Activated B cell treated with CpG ODN at 0.5 μM for 24 hours (primary cell): ENCODE results near the gene BFSP1. TPM values are rescaled to one million over a fixed set of nuclear protein-coding genes. Genes with fewer than 3 reads are reported as not detected.

ENCODE experiments used
- ATAC-seq: fragments of 200-7000 bp; cut with Tn5 transposase; one replicate; pipeline ENCODE4 v1.10.0; 2021; ENCODE audit warnings: low read depth, mild to moderate bottlenecking, moderate library complexity
- CTCF ChIA-PET: fragments of 350-600 bp; sonication (Branson Sonifier 250); formaldehyde crosslinking; loops from one replicate; lab custom pipeline; 2021; ENCODE audit warnings: antibody characterized with exemption; lab: Charles Lee
- POLR2A ChIA-PET: fragments of 350-600 bp; sonication (Branson Sonifier 250); formaldehyde crosslinking; loops from one replicate; lab custom pipeline; 2021; ENCODE audit warnings: antibody characterized with exemption; lab: Charles Lee
- DNase-seq: peaks from one replicate; pipeline ENCODE4 v3.0.0; 2022
- H3K27ac Mint-ChIP-seq: one replicate; pipeline ENCODE4 v1.8.0; 2020; ENCODE audit warnings: mixed read lengths
- H3K27me3 Mint-ChIP-seq: one replicate; pipeline ENCODE4 v1.8.0; 2021; ENCODE audit warnings: mixed read lengths
- H3K36me3 Mint-ChIP-seq: one replicate; pipeline ENCODE4 v1.8.0; 2021; ENCODE audit warnings: low read depth, mixed read lengths
- H3K4me1 Mint-ChIP-seq: one replicate; pipeline ENCODE4 v1.8.0; 2021; ENCODE audit warnings: mixed read lengths
- H3K4me3 Mint-ChIP-seq: one replicate; pipeline ENCODE4 v1.8.0; 2020; ENCODE audit warnings: mild to moderate bottlenecking, mixed read lengths
- H3K9me3 Mint-ChIP-seq: one replicate; pipeline ENCODE4 v1.8.0; 2020; ENCODE audit warnings: mixed read lengths
- intact Hi-C: fragments of 100-400 bp; cut with micrococcal nuclease; formaldehyde crosslinking; loops from one replicate; pipeline ENCODE4 v1.15.1; 2024
- total RNA-seq: library from RNA; stranded (reverse); gene quantifications from 2 replicates; pipeline ENCODE4 v1.2.3, GENCODE V29; 2022
- TF ChIP-seq, protein P1 (sequence below): fragments of 200-600 bp; IDR thresholded peaks from one replicate; pipeline ENCODE4 v1.8.0; 2022; ENCODE audit warnings: antibody characterized with exemption, mild to moderate bottlenecking

Gene BFSP1
- total RNA-seq, 1 donor from 2014 or later = not detected

DNA sequence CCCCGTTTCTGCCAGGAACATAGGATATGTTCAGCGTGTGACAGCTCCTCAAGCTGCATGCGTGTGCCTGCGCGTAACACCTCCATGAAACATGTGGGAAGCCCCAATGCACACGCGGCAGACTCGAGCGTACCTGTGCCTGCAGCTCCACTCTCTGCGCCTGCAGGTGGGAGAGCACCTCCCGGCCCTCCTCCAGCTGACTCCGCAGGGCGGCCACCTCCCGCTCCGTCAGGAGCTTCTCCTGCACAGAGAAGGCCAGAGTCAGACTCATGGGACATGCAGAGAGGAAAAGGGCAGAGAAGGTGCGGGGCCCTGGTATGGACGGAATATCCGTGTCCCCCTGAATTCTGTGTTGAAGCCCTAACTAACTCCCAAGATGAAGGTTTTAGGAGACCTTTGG, 22.4 kb downstream of the BFSP1 start:
- Mint-ChIP-seq H3K9me3 (no peaks in the 10 kb centered on the region), H3K4me1 (peaks cover 9% of the 10 kb centered on the region), H3K27ac (no peak overlapping the region), H3K4me3 (no peak overlapping the region), H3K36me3 (no peaks in the 10 kb centered on the region), H3K27me3 (peaks cover 6% of the 10 kb centered on the region)
- ATAC-seq = no peak
- POLR2A ChIA-PET = no interaction called here
- intact Hi-C loops = loop anchor here (5.0 to 10.0 kb wide), 3 partner anchors 629 to 1216 kb away; partner anchors contain the start of genes KAT14 and PET117
- no peak for DNase-seq
- CTCF ChIA-PET = no interaction called here
- TF ChIP-seq, protein P1, sequence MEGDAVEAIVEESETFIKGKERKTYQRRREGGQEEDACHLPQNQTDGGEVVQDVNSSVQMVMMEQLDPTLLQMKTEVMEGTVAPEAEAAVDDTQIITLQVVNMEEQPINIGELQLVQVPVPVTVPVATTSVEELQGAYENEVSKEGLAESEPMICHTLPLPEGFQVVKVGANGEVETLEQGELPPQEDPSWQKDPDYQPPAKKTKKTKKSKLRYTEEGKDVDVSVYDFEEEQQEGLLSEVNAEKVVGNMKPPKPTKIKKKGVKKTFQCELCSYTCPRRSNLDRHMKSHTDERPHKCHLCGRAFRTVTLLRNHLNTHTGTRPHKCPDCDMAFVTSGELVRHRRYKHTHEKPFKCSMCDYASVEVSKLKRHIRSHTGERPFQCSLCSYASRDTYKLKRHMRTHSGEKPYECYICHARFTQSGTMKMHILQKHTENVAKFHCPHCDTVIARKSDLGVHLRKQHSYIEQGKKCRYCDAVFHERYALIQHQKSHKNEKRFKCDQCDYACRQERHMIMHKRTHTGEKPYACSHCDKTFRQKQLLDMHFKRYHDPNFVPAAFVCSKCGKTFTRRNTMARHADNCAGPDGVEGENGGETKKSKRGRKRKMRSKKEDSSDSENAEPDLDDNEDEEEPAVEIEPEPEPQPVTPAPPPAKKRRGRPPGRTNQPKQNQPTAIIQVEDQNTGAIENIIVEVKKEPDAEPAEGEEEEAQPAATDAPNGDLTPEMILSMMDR = no peak

DNA sequence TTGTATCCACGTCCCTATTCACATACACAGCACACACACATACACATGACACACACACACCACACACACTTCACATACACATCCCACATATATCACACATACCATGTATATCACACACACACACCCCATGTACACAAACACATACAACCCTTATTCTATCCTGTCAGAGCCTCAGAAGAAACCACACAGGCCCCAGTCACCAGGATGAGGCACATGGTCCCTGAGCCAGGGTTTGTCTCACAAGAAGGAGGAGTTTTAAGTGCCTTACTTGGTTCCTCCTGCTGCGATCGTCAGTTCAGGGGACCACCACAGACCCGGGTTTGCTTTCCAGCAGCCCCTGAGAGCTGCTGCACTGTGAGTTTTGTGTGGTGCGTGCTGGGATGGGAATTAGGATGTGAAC, 23.6 kb downstream of the BFSP1 start:
- CTCF ChIA-PET = no interaction called here

DNA sequence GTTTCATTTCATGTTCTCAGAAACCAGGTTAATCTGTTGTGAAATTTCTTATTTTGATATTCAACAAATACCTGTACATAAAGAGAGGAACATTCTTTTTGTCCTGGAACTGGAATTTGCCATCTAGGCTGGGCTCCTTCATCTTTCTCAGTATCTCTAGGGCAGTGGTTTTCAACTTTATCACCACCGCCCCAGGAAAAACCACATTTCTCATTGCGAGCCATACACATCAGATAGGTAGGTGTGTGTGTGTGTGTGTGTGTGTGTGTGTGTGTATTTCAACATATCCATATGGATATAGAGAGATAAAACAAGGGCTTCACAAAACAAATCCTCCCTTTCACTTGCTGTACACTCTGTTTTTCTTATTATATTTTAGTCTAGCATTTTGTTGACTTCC, 24.1 kb downstream of the BFSP1 start:
- CTCF ChIA-PET = interaction anchor here (0.6 to 2.3 kb wide), 2 partner anchors 142 to 489 kb away, joined by 3 to 12 read pairs; no protein-coding TSS in a partner anchor
- peaks cover 9% of the 10 kb centered on the region for H3K4me1 Mint-ChIP-seq
- no peaks in the 10 kb centered on the region for H3K9me3 Mint-ChIP-seq
- TF ChIP-seq, protein P1 = no peak
- H3K36me3 Mint-ChIP-seq = no peaks in the 10 kb centered on the region
- peaks cover 6% of the 10 kb centered on the region for H3K27me3 Mint-ChIP-seq
- no peak for DNase-seq
- ATAC-seq = no peak
- intact Hi-C loops = loop anchor here (5.0 to 10.0 kb wide), 3 partner anchors 630 to 1218 kb away; partner anchors contain the start of genes KAT14 and PET117
- POLR2A ChIA-PET = no interaction called here
- H3K27ac Mint-ChIP-seq = no peak overlapping the region
- H3K4me3 Mint-ChIP-seq = no peak overlapping the region

More for the DNA sequence above, 23.6 kb downstream of the BFSP1 start:
- Mint-ChIP-seq H3K4me3 (no peak overlapping the region), H3K9me3 (no peaks in the 10 kb centered on the region), H3K36me3 (no peaks in the 10 kb centered on the region), H3K27me3 (peaks cover 6% of the 10 kb centered on the region), H3K27ac (no peak overlapping the region), H3K4me1 (peaks cover 9% of the 10 kb centered on the region)
- intact Hi-C loops = loop anchor here (5.0 to 10.0 kb wide), 3 partner anchors 630 to 1217 kb away; partner anchors contain the start of genes KAT14 and PET117
- TF ChIP-seq, protein P1 = no peak
- DNase-seq (no peak), ATAC-seq (no peak)
- POLR2A ChIA-PET = no interaction called here

DNA sequence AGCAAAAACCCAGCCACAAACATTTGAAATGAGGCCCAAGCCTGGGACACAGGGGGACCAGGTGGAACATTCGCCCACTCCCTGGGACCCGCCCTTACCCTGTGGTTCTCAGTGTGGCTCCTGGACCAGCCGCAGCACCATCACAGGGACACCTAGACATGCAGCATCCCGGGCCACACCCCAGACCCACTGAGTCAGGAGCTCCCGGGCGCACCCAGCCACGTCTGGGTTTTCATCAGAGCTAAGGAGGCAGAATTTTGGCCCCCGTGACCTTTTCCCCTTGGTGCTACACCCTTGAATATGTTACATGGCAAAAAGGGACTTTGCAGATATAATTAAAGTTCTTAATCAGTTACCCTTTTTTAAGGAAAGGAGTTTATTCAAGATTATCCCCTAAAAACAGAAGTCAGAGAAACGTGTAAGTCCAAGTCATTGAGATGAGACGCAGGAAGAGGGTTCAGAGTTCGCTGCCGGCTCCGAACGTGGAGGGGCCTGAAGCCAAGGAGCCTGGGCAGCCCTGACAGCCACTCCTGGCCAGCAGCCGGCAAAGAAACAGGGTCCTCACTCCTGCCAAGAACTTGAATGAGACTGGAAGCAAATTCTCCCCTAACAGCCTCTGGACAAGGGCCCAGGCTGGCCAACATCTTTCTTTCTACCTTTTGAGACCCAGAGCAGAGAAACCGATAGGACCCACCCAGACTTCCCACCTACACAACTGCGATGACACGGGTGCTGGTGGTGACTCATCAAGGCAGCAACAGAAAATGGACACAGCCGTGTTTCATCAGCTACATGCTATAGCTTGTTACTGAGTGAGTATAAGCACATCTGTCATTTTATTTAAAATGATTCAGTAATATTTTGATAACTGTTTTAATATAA, 25.3 kb downstream of the BFSP1 start:
- DNase-seq (no peak), ATAC-seq (peak; percentile 9)
- Mint-ChIP-seq H3K36me3 (no peaks in the 10 kb centered on the region), H3K27me3 (peaks cover 12% of the 10 kb centered on the region), H3K4me1 (peaks cover 9% of the 10 kb centered on the region), H3K9me3 (no peaks in the 10 kb centered on the region), H3K27ac (peak overlapping the region; percentile 85), H3K4me3 (peak overlapping the region; percentile 91)
- ChIA-PET CTCF (interaction anchor here (0.5 to 2.3 kb wide), 20 partner anchors 21 to 1551 kb away, joined by 3 to 12 read pairs (median 4); partner anchors contain the start of genes DSTN and RRBP1), POLR2A (interaction anchor here (0.7 to 2.1 kb wide), 5 partner anchors 177 to 1288 kb away, joined by 3 to 6 read pairs (median 4); partner anchors contain the start of genes RRBP1 and ZNF133)
- intact Hi-C loops = loop anchor here (1.0 to 10.0 kb wide), 13 partner anchors 65 to 1219 kb away; partner anchors contain the start of genes DSTN, KAT14, PET117 and RRBP1
- TF ChIP-seq, protein P1 = no peak
